GM19438 (cell line): Measurements from ENCODE around the gene CYP46A1.
"Not testable (repeated sequence)": the region's sequence is repeated elsewhere in the genome, so short reads cannot be mapped to it uniquely, and the experiment has no call there.

Experiments
- ATAC-seq: cut with Tn5 transposase; IDR thresholded peaks from one replicate; pipeline ENCODE4 v1.9.1; 2021; ENCODE audit warnings: low read depth; ENCODE audit not compliant: unreplicated experiment

The CYP46A1 gene

DNA sequence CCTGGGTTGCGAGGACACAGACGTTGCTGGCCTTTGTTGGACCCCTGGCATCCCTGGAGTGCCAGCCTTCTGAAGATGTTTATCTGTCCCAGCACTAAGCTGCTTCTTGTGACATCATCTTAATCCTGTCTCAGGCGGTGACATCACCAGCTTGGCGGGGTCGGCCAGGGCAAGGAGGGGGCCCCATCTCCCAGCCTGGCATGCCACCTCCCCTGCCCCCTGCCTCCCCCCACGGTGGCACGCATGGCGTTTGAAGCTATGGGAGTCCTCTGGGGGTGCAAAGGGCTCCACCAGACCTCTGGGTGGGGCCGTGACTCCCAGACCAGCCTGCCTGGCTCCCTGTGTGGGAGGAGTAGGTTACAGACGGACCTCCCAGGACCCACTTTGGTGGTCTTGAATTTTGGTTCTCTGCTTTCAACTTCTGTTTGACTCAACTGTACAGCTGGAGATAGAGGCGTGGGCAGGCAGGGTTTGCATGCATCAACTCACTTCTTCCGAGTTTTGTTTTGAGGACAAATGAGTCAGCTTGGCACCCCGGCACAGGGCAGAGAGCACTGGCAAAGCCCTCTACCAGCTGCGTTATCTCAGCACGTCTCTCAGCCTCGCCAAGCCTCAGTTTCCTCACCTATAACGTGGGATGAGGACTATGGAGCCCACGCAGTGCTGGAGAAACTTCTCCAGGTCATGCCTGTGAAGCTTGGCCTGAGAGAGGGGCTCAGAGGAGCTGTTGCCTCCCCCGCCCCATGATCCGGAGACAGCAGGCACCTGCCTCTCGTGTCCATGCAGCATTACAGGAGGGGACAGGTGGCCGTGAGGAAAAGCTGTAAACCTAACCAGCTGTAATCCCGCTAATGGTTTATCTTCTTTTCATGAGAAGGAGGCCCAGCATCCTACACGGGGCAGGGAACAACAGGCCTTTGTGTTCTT is 70.3 kb downstream of the CYP46A1 start:
- no peak for ATAC-seq

DNA sequence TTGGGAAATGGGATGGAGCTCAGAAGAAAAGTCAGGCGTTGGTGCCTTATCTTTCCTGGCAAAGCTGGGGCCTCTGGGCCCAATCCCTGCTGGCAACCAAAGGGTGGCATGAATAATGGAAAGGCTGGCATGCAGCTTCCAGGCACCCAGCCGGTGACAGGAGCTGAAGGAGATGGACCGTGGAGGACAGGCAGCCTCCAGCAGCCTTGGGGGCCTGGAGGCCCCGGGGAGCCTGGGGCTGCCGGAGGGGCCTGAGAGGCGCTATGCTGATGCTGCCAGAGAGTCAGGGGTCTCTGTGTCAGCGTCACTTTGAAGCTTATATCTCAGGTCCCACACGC is 70.9 kb downstream of the CYP46A1 start:
- no peak for ATAC-seq

DNA sequence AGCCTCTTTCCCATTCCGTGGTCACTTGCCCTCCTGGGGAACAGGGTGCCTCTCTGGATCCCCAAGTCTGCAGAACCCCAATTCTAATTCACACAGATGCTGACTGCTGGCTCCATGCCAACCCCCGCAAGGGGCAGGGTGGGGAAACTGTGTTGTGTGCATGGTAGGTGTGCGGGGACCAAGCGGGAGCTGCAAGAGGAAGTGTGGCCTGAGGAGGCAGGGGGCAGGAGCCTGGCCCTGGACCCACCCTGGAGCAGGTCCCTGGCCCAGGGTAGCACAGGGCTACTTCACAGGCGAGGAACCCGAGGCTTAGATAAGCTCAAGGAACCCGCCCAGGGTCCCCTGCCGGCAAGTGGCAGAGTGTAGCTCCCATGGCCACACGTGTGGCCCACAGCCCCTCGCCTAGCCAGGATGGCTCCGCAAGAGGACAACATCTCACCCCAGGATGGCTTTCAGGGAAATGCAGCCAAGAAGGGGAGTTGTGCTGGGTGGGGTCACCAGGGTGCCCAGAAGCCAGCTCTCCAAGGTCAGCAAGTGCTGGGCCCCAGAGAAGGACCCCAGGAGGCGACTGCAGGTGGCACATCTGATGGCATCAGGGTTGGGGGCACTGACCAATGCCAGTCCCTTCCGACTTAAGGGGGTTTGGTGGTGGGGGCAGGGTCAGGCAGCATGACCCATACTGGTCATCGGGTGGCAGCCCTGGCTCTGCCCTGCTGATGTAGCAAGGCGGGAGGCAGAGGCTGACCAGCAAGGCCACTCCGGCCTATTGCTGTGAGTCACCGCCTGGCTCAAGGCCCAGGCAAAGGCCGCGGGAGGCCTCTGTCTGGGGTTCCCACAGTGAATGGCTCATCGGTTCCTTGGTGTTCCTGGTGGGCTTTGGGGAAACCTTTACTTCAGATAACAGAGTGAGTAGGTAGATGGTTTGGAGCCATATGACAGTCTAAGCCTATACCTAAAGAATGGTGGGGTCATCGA is 71.8 kb downstream of the CYP46A1 start:
- ATAC-seq, result no peak

DNA sequence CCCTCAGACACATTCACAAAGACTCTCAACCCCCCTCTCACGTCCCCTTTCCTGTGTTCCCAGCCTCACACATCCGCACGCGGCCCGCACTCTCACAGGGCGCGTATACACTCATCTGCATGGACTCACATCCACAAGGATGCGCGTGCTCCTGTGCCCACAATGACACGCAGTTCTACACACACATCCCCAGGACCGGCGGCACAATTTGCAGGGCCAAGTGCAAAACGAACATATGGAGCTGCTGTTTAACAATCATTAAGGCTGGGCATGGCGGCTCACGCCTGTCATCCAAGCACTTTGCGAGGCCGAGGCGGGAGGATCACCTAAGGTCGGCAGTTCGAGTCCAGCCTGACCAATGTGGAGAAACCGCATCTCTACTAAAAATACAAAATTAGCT is 72.7 kb downstream of the CYP46A1 start:
- no peak for ATAC-seq

DNA sequence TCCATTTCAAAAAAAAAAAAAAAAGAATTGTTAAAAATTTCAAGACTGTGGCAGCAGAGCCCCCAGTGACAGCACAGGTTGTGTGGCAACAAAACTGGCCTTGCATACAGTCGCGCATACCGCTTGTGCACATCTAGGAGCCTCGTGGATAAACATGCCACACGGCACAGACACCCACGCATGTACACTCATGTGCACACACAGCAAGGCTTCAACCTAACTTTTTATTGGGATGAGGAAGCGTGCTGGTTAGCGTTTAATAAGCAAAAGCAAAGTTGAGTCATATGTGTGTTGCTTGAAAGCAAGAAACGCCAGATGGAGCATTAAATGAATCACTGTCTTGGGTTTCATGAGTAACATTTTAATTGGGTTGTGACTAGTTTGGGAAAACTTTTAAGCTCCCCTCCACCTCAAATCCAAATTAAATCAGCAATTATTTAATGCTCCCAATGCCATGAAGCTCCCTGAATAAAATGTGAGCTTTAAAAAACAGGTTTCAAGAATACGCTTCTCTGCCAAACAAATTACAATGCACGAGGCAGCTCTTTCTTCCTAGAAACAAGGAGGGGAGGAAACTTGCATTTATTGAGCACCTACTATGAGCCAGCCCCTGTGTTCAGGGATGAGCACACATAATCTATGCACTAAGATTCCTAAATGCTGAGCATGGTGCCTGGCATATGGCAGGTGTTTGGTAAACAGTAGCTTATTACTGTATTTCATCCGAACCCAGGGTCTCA is 73.4 kb downstream of the CYP46A1 start:
- ATAC-seq, result no peak

DNA sequence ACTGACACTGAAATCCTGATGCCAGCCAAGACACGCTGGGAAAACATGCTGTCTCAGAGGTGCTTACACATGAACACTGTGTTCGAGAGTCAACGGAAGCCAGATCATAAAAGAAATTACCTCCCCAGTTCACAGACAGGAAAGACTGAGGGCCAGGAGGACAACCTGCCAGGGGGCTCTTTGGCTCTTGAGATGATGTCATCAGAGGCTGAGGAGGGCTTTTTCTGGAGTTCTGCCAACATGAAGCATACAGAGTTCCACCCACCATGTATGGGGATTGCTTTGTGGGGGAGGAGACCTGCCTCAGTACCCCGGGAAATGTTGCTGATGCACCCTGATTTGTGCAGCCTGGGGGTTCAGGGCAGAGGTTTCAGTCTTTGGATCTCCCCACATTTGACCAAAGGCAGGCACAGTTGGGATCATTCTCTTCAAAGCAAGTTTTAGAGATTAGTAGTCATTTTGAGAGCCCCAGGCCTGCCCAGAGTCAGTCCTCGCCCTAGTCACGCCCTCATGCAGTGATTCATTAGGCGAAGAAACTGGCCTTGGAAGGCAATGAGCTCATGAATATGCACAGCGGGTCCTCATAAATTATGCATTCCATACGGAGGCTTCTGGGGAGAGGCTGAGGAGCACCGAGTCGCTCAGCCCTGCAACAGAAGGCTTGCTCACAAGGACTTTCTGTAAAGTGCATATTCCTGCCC is 74.2 kb downstream of the CYP46A1 start:
- ATAC-seq, result no peak

- ATAC-seq, result no peak
These were observed 74.9 kb downstream of the CYP46A1 start for GRCh38 chr14:99758872-99759545.

- no peak for ATAC-seq
These were observed 75.4 kb downstream of the CYP46A1 start for GRCh38 chr14:99759546-99759925.

GRCh38 chr14:99760817-99761216 is 76.7 kb downstream of the CYP46A1 start:
- no peak for ATAC-seq

GRCh38 chr14:99762911-99763310 is 78.8 kb downstream of the CYP46A1 start:
- ATAC-seq, result not testable (repeated sequence)

GRCh38 chr14:99763527-99764221 is 79.6 kb downstream of the CYP46A1 start:
- no peak for ATAC-seq

DNA sequence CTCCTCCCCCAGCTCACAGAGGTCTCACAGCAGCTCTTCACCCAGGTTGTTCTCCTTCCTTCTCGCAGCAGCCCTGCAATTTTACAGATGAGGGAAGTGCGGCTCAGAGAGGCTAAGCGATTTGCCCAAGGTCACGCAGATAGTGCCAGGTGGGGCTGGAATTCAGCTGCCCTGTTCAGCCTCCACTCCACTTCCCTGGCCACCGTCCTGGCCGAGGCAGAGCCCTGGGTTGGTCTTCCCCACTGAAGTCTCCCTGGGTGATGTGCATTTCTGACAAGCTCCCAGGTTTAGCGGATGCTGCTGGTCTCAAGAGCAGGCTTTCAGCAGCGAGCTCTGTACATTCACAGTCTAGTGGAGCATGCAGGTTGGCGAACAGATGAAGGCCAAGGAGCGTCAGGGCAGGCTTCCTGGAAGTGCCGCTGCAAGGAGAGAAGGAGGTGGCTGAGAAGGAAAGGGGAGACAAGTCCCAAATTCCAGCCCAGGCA is 80.2 kb downstream of the CYP46A1 start:
- no peak for ATAC-seq

- no peak for ATAC-seq
These were observed 84.3 kb downstream of the CYP46A1 start for GRCh38 chr14:99768381-99768780.

DNA sequence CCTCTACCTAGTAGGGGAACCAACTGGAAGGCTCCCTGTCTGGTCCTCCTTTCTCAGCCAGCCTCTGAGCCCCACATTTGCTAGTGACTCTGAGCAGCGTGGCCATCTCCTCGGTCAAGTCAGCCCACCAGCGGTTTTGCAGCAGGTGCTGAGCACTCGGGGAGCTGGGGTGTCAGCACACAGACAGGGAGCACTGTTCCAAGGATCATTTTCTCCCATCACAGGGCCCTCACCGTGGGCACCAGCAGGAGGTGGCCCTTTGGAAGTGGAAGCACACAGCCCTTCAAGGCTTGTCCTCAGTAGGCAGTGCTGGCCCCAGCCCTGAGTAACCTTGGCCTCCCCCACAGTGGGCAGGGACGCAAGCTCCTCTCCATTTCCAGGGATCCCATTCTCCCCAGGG is 85.0 kb downstream of the CYP46A1 start:
- no peak for ATAC-seq

DNA sequence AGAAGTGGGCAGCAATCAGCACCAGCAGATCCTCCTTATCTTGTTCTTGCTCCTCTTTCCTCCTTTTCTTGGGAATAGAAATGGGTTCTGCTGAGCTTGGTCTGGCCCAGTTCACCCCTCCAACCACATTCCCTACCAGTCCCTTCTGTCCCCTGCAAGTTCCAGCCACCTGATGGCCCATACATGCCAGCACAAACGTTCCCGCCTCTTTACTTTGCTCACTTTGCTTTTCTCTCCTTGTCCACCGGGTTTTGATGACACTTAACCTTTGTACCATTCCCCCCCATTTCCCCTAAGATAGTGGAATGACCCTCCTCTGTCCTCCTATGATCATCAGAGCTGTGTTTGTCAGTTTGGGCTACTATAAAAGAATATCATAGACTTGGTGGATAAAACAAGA is 85.7 kb downstream of the CYP46A1 start:
- no peak for ATAC-seq

GRCh38 chr14:99772371-99773283 is 88.5 kb downstream of the CYP46A1 start:
- no peak for ATAC-seq

DNA sequence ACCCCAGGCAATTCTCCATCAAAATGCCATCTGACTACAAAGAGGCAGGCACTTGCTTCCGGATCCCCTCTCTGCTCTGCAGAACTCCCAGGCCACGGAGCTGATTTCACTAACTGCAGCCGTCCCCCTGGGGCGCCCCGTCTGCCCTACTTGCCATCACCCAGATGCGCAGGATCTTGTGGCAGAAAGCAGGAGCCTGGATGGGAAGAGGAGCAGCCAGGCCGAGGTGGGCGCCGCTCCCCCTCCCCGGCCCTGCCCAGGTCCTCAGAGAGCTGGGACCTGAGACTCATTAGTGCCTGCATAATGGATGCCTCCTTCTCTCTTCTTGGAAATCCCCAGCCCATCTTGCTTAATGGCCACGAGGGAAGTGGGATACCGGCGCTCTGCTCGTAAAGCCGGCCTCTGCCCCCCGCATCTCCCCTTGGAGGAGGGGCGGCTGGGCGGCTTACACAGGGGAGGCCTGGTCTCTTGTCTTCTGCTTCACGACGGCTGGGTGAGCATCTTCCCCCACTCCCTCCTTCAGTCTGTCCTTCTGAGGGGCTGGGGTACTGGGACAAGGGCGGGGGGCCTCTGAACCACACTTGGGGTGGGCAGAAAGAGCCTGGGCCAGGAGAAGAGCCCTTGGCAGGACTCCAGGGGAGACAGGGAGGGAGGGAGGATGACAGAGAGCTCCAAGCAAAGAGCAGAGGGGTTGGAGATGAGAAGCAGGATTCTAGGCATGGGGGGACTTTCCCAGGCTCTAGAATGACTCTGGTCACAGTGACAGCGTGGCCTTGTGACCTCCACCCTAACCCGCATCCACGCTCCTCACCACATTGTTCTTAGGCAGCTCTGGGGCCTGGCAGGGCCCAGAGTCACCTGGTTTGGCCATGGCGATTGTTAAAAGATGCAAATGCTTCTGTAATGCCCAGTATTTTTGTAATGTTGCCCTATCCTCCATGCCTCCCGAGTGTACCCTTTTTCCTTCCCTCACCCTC is 89.7 kb downstream of the CYP46A1 start:
- no peak for ATAC-seq
